NCI-H460 (cell line): Measurements from ENCODE around the gene HPSE2. TPM values are rescaled to one million over a fixed set of nuclear protein-coding genes. Genes with fewer than 3 reads are reported as not detected.

Experiments used
- DNase-seq: peaks from one replicate; pipeline ENCODE4 v3.0.0-alpha.2; 2016; ENCODE audit warnings: low read depth; ENCODE audit errors: extremely low read depth
- total RNA-seq: library from RNA; depleted of rRNA; stranded (reverse); fragments of >200 nt; shearing (Covaris generic); gene quantifications from 2 replicates; pipeline ENCODE4 v1.2.3, GENCODE V29; 2014

The HPSE2 gene
- total RNA-seq, 1 experiment from 2014 or later = not detected

- no peak for DNase-seq
These were observed 761.0 kb downstream of the HPSE2 start for GRCh38 chr10:98474628-98475027.

DNA sequence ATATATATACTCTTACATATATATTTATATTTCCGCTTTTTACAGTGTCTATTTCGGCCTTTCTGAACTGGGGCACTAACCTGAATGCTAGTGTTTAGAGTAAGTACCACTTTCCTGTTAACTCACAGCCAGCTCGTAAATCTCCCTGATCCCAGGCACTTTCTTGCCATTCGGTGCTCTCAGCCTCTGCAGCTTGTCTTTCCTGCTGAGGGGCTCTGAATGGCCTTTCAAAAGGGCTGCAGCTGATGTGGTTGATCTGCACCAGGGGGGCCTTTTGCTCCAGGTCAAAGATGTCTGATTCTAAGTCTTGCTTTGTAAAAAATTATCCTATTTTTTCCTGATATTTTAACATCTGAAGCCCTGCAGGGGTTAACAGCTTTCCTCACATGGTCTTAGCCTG is 763.5 kb downstream of the HPSE2 start:
- DNase-seq = no peak

GRCh38 chr10:98470850-98471249 is 764.8 kb downstream of the HPSE2 start:
- no peak for DNase-seq

- DNase-seq = no peak
These were observed 766.4 kb downstream of the HPSE2 start for GRCh38 chr10:98469001-98469931.

DNA sequence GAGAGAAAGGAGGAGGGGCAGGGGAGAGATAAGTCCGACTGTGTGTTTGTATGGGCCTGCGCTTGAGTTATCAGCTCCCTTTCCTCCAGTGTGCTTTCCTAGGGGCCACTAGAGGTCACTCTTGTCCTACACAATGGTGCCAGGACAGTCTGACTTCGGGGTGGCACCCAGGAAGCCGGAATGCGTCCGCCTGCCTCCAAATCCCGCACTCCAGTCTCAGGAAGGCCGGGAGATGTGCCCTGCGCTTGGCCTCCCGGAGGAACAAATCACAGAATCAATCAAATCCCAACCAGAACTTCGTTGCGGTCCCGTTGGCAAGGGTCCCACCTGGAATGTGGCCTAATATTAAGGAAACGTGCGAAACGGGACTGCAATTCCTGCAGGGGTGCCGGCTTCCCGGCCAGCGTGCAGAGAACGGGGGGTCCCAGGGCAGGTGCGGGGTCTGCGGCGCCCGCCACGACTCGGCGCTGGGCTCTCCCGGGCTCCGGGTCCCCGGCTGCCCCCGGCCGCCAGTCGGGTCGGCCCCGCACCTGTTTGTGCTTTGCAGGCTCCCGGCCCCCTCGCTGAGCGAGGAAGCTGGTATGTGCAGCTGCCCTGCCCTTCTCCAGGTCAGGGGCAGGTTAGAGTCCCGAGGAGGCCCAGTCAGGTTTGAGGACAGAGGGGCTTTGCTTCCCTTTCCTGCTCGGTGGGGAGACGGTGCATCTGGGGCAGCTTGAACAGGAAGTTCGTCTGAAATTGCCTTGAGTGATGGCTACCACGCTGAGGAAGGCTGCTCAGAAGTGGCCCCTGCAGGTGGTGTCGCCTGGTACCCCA is 767.9 kb downstream of the HPSE2 start:
- DNase-seq = peak; percentile 88

DNA sequence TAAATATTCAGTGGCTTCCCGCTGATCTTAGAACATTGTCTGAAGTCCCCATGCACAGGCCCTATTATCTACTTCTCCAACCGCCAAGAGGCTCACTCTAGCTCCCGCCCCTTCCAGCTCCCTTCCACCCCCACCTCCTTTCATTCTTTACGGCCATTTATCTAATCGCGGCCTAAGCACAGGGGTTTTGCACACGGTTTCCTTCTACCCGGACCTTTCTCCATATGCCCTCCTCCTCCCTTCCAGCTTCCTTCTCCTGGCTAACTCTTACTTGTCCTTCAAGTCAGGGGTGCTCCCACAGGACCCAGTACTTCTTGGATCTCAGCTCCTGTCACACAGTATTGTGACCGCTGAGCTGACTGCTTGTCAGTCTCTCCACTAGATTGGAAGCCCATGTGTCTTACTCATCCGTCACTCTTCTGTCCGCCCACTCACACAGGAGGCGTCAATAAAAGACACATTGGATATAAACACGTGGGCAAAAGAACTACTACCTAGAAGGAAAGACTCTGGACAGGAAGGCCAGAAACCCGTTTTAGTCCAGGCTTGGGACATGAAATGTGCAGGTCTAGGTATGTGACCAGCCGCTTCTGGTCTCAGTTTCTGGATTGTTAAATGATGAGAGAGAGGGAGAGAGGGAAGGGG is 768.7 kb downstream of the HPSE2 start:
- DNase-seq = no peak

DNA sequence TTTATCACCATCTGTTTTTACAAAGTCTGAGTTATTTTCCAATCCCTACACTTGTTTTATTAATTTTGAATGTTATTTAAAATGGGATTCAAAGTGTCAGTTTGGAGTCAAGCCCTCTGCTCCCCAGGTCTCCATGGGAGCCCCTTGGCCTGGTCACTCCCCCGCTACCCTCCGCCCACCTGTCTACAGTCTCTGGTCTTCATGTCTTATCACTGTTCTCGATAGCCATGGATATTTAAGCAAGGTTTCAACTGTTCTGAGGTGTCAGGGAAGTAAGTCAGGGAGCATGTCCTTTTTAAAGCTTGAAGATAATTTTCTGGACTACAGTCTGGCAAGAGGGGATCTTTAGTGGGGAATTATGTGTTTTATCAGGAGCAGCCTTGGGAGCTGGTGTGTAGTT is 769.8 kb downstream of the HPSE2 start:
- no peak for DNase-seq

DNA sequence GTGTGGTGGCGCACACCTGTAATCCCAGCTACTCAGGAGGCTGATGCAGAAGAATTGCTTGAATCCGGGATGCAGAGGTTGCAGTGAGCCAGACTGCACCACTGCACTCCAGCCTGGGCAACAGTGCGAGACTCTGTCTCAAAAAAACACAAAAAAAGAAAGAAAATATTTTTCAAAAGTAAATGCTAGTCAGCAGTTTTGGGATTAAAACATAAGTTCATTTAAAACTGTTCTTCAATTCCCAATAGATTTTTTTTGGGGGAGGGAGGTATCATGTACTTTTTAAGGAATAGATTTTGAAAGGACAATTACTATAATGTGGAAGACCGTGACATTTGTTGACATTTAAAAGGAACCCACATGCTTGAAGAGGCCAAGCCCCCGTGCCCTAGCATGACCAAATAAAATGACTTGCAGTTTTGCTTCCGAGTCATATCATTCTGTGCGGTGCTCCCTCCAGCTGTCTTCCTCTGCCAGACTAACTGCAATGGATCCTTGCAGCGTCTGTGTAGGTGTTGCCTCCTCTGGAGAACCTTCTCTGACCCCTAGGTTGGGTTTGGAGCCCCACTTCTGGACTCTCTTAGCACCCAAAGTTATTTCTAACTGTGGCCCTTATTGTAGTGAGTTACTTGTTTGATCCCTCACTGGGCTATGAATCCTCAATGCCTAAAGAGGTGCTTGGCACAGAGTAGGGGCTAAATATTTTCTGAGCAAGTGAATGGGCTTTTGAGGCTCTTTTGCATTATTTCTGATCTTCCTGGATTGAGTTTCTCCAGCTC is 771.5 kb downstream of the HPSE2 start:
- DNase-seq = no peak

DNA sequence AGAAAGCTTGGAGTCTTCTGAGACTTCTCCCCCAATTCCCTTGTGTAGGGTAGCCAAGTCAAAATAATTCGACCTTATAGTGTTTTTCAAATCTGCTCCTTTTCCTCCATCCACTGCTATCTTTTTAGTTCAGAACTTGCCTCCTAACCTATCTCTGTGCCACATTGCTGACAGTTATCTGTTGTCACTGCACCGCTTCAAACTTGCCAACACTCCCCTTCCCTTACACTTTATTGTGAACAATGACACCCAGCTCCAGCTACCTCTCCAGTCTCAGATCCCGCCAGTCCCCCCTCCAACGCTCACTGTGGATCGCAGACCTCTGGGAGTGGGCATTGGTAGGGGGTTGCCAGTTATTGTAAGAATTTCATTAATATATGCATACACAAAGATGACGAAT is 772.6 kb downstream of the HPSE2 start:
- DNase-seq = no peak

DNA sequence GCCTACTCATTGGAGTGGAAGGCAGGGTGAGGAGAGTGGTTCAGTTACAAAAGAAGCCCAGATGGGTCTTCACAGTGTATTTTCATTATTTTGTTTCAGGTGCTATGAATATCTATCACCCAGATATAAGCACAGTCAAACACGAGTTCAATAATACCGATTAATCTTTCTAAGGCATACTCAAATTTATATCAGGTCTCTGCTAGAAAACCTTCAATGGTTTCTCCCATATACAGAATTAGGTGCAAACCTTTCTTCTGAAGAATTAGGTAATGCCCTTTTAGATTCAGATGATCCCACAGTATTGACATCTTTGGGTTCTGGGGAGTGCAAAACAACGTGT is 774.2 kb downstream of the HPSE2 start:
- no peak for DNase-seq

DNA sequence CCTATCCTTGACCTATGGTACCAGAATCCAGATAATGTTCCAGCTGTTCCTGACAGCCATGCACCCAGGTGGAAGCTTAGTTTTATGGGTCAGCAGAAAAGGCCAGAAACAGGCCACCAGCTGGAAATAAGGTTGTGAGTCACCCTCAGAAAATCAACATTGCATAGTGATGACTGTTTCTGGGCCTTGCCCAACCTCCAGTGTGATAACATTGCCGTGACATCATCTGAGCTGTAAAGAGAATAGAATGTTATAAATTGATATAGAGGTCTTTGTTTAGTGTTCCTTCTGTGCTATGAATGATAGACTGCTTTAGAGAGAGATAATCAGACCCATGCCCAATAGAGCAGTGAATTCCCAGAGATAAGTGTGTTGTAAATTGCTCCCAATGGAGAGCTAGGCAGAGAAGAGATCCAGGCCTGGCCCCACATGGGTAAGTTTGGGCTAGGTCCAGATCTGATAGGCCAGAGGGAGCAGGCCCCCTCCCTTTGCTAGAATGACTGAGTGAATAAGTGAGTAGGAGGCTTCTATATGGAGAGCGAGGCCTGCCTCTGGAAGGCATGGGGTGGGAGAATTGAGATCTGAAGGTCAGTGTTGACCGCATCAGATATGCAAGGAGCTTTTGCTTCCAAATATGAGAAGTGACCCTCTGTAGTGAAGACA is 774.7 kb downstream of the HPSE2 start:
- peak; percentile 81 for DNase-seq

DNA sequence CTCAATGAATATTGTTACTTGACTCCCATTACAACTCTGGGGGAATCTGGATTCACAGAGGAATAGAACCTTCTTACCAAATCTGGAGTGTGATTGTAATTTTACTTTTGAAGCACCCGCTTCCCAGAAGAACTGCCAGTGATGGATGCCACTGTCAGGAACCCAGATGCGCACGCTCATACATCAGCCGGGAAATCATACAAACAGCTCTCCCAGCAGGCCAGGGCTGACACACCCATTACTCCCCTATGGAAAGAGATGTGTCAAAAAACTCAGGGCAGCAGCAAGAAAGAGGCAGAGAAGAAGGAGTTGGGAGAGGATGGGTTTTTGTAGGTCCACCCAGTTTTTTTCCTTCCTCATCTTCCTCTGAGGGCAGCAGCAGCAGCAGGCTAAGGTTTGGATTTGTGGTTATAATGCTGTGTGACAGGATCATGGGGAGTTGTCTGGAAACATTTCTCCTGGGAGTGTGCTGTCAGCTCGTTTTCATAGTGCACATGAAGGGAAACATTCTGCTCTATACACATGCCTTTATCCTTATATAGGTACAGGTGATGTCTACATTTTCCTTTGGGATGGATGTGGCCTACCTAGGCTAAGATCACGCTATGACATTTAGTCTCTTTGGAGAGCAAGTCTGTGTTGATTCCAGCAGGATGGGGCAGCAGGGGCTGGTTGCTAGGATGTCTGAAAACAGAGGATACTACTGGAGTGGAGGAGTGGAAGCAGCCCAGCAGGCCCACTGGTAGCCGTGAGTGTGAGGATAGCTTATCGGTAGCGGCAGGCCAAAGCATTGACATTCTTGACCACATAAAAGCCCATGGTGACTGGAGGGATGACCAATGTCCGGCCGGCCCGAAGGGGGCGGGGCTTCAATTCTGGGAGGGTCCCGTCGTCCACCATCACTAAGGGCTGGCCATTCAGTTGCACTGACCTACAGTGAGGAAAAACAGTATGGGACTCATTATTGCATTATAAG is 776.6 kb downstream of the HPSE2 start:
- DNase-seq = no peak

DNA sequence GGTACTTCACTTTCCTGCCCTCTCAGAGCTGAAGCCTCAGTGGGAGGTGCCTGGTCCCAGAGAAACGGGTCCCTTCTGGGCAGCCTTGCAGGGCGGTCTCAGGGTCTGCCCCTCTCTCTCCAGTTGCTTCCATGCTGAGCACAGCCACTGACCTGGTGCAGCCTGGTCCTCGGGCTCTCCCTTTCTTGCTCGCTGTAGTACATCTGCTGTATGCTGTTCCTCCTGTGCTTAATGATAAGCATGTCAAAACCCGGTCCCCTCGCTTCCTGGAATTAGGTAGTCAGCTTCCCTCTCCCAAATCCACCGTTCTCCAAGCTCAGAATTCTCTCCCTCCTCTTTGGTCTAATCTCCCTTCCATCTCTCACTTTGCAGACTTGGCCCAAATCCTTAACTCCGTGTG is 777.9 kb downstream of the HPSE2 start:
- DNase-seq = no peak

DNA sequence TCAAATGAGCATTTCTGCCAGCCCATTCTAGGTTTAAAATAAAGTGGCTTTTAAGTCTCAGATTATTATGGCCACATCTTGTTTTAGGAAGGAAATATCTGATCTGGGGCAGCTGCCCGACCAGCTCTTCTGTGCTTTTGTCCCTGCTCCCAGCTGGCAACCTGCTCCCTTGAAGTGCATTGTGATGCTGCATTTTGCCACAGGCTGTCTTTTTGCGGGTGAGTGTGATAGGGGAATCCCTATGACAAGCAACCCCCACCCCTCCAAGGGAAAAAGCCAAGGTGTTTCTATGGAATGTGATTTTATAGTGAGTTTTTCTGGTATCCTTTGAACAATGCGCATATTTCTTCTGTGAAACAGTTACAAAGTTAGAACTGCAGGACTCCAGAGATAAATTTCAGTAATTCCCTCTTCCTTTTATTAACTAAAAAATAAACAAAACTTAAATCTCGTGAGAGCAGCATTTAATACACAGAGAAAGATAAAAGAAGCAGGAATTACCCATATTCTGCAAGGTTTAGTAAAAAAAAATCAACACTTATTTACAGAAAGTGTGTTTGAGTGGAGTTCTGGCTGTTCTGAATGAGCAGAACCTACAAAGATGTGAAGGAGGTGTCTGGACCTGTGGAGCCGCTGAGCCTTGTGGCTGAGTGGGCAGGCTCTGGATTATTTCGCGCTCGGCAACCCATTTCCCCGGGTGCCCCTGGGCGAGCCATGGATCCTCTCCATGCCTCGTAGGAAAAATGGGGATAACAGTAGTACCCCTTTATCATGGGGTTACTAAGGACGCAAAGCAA is 778.8 kb downstream of the HPSE2 start:
- no peak for DNase-seq

GRCh38 chr10:98456043-98456570 is 779.5 kb downstream of the HPSE2 start:
- DNase-seq = no peak

DNA sequence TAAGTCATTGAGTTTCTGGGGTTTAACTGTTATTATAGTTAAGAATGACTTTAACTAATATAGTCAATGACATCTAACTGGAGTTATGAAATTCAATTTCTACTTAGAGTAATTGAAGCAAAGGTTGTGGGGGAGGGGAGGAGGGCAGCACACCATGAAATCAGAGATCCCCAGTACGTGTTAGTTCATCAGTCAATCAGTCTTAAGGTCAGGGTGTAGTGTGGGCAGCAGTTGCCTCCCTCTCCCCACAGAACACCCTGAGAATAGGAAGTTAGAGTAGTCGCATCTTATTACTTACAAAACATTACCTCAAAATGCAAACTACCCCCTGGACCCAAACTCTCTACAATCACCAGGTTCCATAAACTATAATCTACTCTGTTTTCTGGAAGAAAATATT is 781.9 kb downstream of the HPSE2 start:
- DNase-seq = no peak

GRCh38 chr10:98450618-98451017 is 785.0 kb downstream of the HPSE2 start:
- no peak for DNase-seq

- no peak for DNase-seq
These were observed 786.4 kb downstream of the HPSE2 start for GRCh38 chr10:98449287-98449686.
